ENCODE measurements around the gene TANGO6. TPM values are rescaled to one million over a fixed set of nuclear protein-coding genes. Genes with fewer than 3 reads are reported as not detected.
A peak's percentile ranks its signal among the peaks of the same experiment; 100 is the strongest.

The TANGO6 gene
- total RNA-seq, 1 donor from 2014 or later = 13.7 TPM

DNA sequence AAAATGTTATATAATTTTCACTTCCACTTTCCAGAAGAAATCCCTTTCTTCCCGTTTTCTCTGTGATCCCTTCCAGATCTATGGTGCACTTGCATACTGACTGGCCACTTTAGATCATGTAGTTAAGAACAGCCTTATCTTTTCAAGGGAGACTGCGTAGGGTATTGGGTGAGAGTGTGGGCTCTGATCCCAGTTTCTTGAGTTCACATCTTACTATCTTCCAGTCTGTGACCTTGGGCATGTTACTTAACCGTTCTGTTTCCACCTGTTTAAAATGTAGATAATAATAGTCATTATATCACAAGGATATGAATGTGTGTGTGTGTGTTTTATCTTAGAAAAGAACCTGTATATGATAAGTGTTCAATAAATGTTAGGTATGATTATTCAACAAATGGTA is 83.7 kb downstream of the TANGO6 start:
- FAIRE-seq = no peak
- Histone ChIP-seq H3K27me3 (ENCODE audit: control insufficient read depth, insufficient read depth, low read length) (no peaks in the 10 kb centered on the region), H3K36me3 (ENCODE audit: control insufficient read depth, insufficient read depth, low read length) (peaks cover 3% of the 10 kb centered on the region), H3K4me3 (ENCODE audit: low read depth, low read length) (no peak overlapping the region)
- no peak for DNase-seq (ENCODE audit: low read depth)
- TF ChIP-seq, protein P1, sequence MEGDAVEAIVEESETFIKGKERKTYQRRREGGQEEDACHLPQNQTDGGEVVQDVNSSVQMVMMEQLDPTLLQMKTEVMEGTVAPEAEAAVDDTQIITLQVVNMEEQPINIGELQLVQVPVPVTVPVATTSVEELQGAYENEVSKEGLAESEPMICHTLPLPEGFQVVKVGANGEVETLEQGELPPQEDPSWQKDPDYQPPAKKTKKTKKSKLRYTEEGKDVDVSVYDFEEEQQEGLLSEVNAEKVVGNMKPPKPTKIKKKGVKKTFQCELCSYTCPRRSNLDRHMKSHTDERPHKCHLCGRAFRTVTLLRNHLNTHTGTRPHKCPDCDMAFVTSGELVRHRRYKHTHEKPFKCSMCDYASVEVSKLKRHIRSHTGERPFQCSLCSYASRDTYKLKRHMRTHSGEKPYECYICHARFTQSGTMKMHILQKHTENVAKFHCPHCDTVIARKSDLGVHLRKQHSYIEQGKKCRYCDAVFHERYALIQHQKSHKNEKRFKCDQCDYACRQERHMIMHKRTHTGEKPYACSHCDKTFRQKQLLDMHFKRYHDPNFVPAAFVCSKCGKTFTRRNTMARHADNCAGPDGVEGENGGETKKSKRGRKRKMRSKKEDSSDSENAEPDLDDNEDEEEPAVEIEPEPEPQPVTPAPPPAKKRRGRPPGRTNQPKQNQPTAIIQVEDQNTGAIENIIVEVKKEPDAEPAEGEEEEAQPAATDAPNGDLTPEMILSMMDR (IDR thresholded peaks at IDR 0.05; ENCODE audit: insufficient read depth, low read length, severe bottlenecking) = no peak

DNA sequence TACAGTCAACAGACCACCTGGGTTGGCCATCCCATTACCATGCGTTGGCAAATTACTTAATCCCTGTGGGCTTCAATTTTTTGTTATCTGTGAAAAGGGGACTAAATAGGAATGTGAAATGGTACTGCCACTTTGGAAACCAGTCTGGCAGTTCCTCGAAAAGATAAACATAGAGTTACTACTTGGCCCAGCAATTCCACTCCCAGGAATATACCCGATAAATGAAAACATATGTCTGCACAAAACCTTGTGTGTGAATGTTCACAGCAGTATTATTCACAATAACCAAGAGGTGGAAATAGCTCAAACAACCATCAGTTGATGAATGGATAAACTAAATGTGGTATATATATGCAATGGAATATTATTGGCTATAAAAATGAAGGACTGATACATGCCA is 87.9 kb downstream of the TANGO6 start:
- FAIRE-seq (no peak), DNase-seq (ENCODE audit: low read depth) (no peak)

DNA sequence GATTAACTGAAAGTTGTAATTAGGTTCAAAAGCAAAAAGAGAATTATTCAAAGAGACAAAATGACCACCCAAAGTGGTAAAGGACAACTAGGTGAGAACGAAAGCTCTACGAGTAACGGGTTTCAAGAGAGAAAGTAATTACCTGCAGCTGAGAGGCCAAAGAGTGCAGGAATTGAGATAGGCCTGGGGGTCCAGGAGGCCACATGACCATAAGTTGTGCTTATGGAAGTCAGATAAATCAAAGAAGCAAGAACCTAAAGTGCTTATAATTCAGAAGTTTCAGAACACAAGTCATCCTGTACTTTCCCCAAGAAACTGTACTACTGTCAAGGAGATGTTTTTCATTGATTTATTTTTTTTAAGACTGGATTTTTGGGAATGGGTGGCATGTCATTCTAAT is 91.1 kb downstream of the TANGO6 start:
- no peak for FAIRE-seq
- Histone ChIP-seq H3K27me3 (ENCODE audit: control insufficient read depth, insufficient read depth, low read length) (no peaks in the 10 kb centered on the region), H3K36me3 (ENCODE audit: control insufficient read depth, insufficient read depth, low read length) (no peaks in the 10 kb centered on the region), H3K4me3 (ENCODE audit: low read depth, low read length) (no peak overlapping the region)
- DNase-seq (ENCODE audit: low read depth) = no peak
- TF ChIP-seq, protein P1 (IDR thresholded peaks at IDR 0.05; ENCODE audit: insufficient read depth, low read length, severe bottlenecking) = no peak

More for the DNA sequence above, 87.9 kb downstream of the TANGO6 start:
- TF ChIP-seq, protein P1 (IDR thresholded peaks at IDR 0.05; ENCODE audit: insufficient read depth, low read length, severe bottlenecking) = no peak
- Histone ChIP-seq H3K27me3 (ENCODE audit: control insufficient read depth, insufficient read depth, low read length) (no peaks in the 10 kb centered on the region), H3K36me3 (ENCODE audit: control insufficient read depth, insufficient read depth, low read length) (peaks cover 3% of the 10 kb centered on the region), H3K4me3 (ENCODE audit: low read depth, low read length) (no peak overlapping the region)

GRCh38 chr16:68935008-68935407 is 91.7 kb downstream of the TANGO6 start:
- no peak overlapping the region for H3K4me3 ChIP-seq (ENCODE audit: low read depth, low read length)
- no peak for FAIRE-seq
- TF ChIP-seq, protein P1 (IDR thresholded peaks at IDR 0.05; ENCODE audit: insufficient read depth, low read length, severe bottlenecking) = no peak

DNA sequence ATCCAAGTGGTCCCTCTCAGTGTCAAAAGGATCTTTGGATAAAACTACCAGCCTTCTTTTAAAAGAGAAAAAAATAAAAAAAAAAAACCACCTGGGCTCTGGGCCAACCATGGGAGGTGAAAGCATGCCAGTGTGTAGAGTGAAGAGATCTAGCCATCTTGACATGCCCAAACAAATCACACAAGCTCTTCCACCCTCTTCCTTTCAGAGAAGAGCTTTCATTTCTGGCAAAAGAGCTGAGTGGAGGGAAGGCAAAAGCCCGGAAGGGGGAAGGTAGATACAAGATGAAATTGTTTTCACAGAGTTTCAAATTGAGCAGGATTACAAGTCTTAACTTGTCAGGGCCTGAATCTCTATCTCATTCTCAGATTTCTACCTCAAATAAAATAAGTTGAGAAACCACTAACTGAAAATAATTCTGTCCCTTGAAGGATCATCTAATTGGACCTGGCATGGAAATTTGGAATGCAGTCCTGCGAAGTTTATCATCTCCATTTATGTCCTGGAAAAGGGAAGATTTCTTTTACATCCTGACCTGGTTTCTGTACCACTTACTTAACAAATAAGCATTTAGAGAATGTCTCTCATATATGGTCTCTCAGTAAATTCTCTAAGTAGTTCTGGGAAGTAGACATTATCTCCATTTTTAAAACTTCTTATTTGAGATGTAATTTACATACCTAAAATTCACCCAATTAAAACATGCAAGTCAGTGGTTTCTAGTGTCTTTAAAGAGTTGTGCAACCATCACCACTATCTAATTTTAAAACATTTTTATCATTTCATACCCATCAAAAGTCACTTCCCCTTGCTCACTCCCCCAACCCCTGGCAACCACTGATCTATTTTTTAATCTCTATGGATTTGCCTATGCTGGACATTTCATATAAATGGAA is 93.7 kb downstream of the TANGO6 start:
- TF ChIP-seq, protein P1 (IDR thresholded peaks at IDR 0.05; ENCODE audit: insufficient read depth, low read length, severe bottlenecking) = no peak
- Histone ChIP-seq H3K36me3 (ENCODE audit: control insufficient read depth, insufficient read depth, low read length) (no peaks in the 10 kb centered on the region), H3K4me3 (ENCODE audit: low read depth, low read length) (no peak overlapping the region), H3K27me3 (ENCODE audit: control insufficient read depth, insufficient read depth, low read length) (no peaks in the 10 kb centered on the region)
- peak; percentile 36 for FAIRE-seq
- DNase-seq (ENCODE audit: low read depth) = peak; percentile 98

More at GRCh38 chr16:68935008-68935407, 91.7 kb downstream of the TANGO6 start:
- H3K27me3 ChIP-seq (ENCODE audit: control insufficient read depth, insufficient read depth, low read length) = no peaks in the 10 kb centered on the region
- no peaks in the 10 kb centered on the region for H3K36me3 ChIP-seq (ENCODE audit: control insufficient read depth, insufficient read depth, low read length)
- DNase-seq (ENCODE audit: low read depth) = no peak

Measured in bronchial epithelial cell (primary cell).